ENCODE data around the gene ARHGEF17.

ARHGEF17 gene

GRCh38 chr11:73350908-73351636, 43.0 kb downstream of the ARHGEF17 start:
- Histone ChIP-seq H3K4me3 (ENCODE audit: control insufficient read depth in 1 of 7, extremely low read depth in 1 of 7, insufficient read depth in 4 of 7, low read depth in 2 of 7, low read length in 6 of 7) (no peak overlapping the region), H3K36me3 (ENCODE audit: control insufficient read depth in 4 of 4, insufficient read depth in 4 of 4, low read length in 3 of 4) (peaks cover 3 to 60% (median 17%) of the 10 kb centered on the region in 4 experiments), H3K9me3 (ENCODE audit: control extremely low read depth in 1 of 5, control insufficient read depth in 4 of 5, insufficient read depth in 2 of 5, low read depth in 1 of 5, low read length in 4 of 5) (no peaks in the 10 kb centered on the region), H3K27ac (ENCODE audit: insufficient read depth in 1 of 2, low read depth in 1 of 2, low read length in 2 of 2, poor library complexity in 1 of 2, severe bottlenecking in 2 of 2) (no peak overlapping the region), H3K4me1 (ENCODE audit: control extremely low read depth in 1 of 4, control insufficient read depth in 4 of 4, insufficient read depth in 4 of 4, low read length in 3 of 4) (no peaks in the 10 kb centered on the region), H3K27me3 (replicated peaks in 2 of 5; ENCODE audit: control insufficient read depth in 4 of 5, insufficient read depth in 5 of 5, low read length in 4 of 5) (no peaks in the 10 kb centered on the region)
- ChIA-PET CTCF (interaction anchor here (0.6 to 18.6 kb wide), 28 partner anchors 10 to 554 kb away, joined by 3 to 348 read pairs (median 4); partner anchors contain the start of gene ARHGEF17), POLR2A (interaction anchor here (1.0 to 1.6 kb wide), 3 partner anchors 14 to 42 kb away, joined by 4 to 8 read pairs (median 4); no protein-coding TSS in a partner anchor)
- WGBS (ENCODE audit: insufficient coverage): 47% methylated on average over 7 of the region's 16 CpGs
- DNase-seq: peak; percentile 75 to 86 (median 83)

- Histone ChIP-seq H3K4me3 (ENCODE audit: control insufficient read depth in 1 of 7, extremely low read depth in 1 of 7, insufficient read depth in 4 of 7, low read depth in 2 of 7, low read length in 6 of 7) (no peak overlapping the region), H3K36me3 (ENCODE audit: control insufficient read depth in 4 of 4, insufficient read depth in 4 of 4, low read length in 3 of 4) (peaks cover 7 to 63% (median 24%) of the 10 kb centered on the region in 4 experiments), H3K9me3 (ENCODE audit: control extremely low read depth in 1 of 5, control insufficient read depth in 4 of 5, insufficient read depth in 2 of 5, low read depth in 1 of 5, low read length in 4 of 5) (no peaks in the 10 kb centered on the region), H3K27ac (ENCODE audit: insufficient read depth in 1 of 2, low read depth in 1 of 2, low read length in 2 of 2, poor library complexity in 1 of 2, severe bottlenecking in 2 of 2) (no peak overlapping the region), H3K27me3 (replicated peaks in 2 of 5; ENCODE audit: control insufficient read depth in 4 of 5, insufficient read depth in 5 of 5, low read length in 4 of 5) (no peaks in the 10 kb centered on the region), H3K4me1 (ENCODE audit: control extremely low read depth in 1 of 4, control insufficient read depth in 4 of 4, insufficient read depth in 4 of 4, low read length in 3 of 4) (no peaks in the 10 kb centered on the region)
- no peak for DNase-seq
- ChIA-PET CTCF (interaction anchor here (0.8 to 18.6 kb wide), 4 partner anchors 11 to 42 kb away, joined by 3 to 348 read pairs (median 106); no protein-coding TSS in a partner anchor), POLR2A (no interaction called here)
- 60% methylated on average over 1 of the region's 4 CpGs for WGBS (ENCODE audit: insufficient coverage)
These were observed 45.3 kb downstream of the ARHGEF17 start for GRCh38 chr11:73353422-73353821.

- Histone ChIP-seq H3K4me1 (ENCODE audit: control extremely low read depth in 1 of 4, control insufficient read depth in 4 of 4, insufficient read depth in 4 of 4, low read length in 3 of 4) (no peaks in the 10 kb centered on the region), H3K4me3 (ENCODE audit: control insufficient read depth in 1 of 7, extremely low read depth in 1 of 7, insufficient read depth in 4 of 7, low read depth in 2 of 7, low read length in 6 of 7) (no peak overlapping the region), H3K9me3 (ENCODE audit: control extremely low read depth in 1 of 5, control insufficient read depth in 4 of 5, insufficient read depth in 2 of 5, low read depth in 1 of 5, low read length in 4 of 5) (no peaks in the 10 kb centered on the region), H3K27me3 (replicated peaks in 2 of 5; ENCODE audit: control insufficient read depth in 4 of 5, insufficient read depth in 5 of 5, low read length in 4 of 5) (no peaks in the 10 kb centered on the region), H3K36me3 (ENCODE audit: control insufficient read depth in 4 of 4, insufficient read depth in 4 of 4, low read length in 3 of 4) (peaks cover 9 to 73% (median 28%) of the 10 kb centered on the region in 4 experiments), H3K27ac (ENCODE audit: insufficient read depth in 1 of 2, low read depth in 1 of 2, low read length in 2 of 2, poor library complexity in 1 of 2, severe bottlenecking in 2 of 2) (no peak overlapping the region)
- POLR2A ChIA-PET: no interaction called here
- CTCF ChIA-PET: interaction anchor here (1.0 to 18.6 kb wide), 6 partner anchors 11 to 306 kb away, joined by 3 to 348 read pairs (median 4); no protein-coding TSS in a partner anchor
- DNase-seq: no peak
- WGBS (ENCODE audit: insufficient coverage): 100% methylated on average over 1 of the region's 4 CpGs
These were observed 47.0 kb downstream of the ARHGEF17 start for GRCh38 chr11:73355109-73355508.

- H3K36me3 ChIP-seq (ENCODE audit: control insufficient read depth in 4 of 4, insufficient read depth in 4 of 4, low read length in 3 of 4): peaks cover 9 to 89% (median 44%) of the 10 kb centered on the region in 4 experiments
These were observed 49.1 kb downstream of the ARHGEF17 start for GRCh38 chr11:73356979-73357860.

GRCh38 chr11:73358071-73358470, 50.0 kb downstream of the ARHGEF17 start:
- no peaks in the 10 kb centered on the region for H3K9me3 ChIP-seq (ENCODE audit: control extremely low read depth in 1 of 5, control insufficient read depth in 4 of 5, insufficient read depth in 2 of 5, low read depth in 1 of 5, low read length in 4 of 5)
- WGBS (ENCODE audit: insufficient coverage): 100% methylated on average over 2 of the region's 5 CpGs
- H3K36me3 ChIP-seq (ENCODE audit: control insufficient read depth in 4 of 4, insufficient read depth in 4 of 4, low read length in 3 of 4): peaks cover 10 to 89% (median 50%) of the 10 kb centered on the region in 4 experiments
- H3K4me3 ChIP-seq (ENCODE audit: control insufficient read depth in 1 of 7, extremely low read depth in 1 of 7, insufficient read depth in 4 of 7, low read depth in 2 of 7, low read length in 6 of 7): no peak overlapping the region
- no peak overlapping the region for H3K27ac ChIP-seq (ENCODE audit: insufficient read depth in 1 of 2, low read depth in 1 of 2, low read length in 2 of 2, poor library complexity in 1 of 2, severe bottlenecking in 2 of 2)
- H3K4me1 ChIP-seq (ENCODE audit: control extremely low read depth in 1 of 4, control insufficient read depth in 4 of 4, insufficient read depth in 4 of 4, low read length in 3 of 4): no peaks in the 10 kb centered on the region
- CTCF ChIA-PET: interaction anchor here (1.4 to 18.6 kb wide), 3 partner anchors 9 to 37 kb away, joined by 3 to 348 read pairs (median 207); no protein-coding TSS in a partner anchor
- POLR2A ChIA-PET: no interaction called here
- no peaks in the 10 kb centered on the region for H3K27me3 ChIP-seq (replicated peaks in 2 of 5; ENCODE audit: control insufficient read depth in 4 of 5, insufficient read depth in 5 of 5, low read length in 4 of 5)
- DNase-seq: no peak

More at GRCh38 chr11:73356979-73357860, 49.1 kb downstream of the ARHGEF17 start:
- WGBS (ENCODE audit: insufficient coverage): 95% methylated on average over 21 of the region's 22 CpGs
- ChIA-PET CTCF (interaction anchor here (1.4 to 18.6 kb wide), 3 partner anchors 10 to 38 kb away, joined by 3 to 348 read pairs (median 207); no protein-coding TSS in a partner anchor), POLR2A (no interaction called here)
- H3K27ac ChIP-seq (ENCODE audit: insufficient read depth in 1 of 2, low read depth in 1 of 2, low read length in 2 of 2, poor library complexity in 1 of 2, severe bottlenecking in 2 of 2): no peak overlapping the region
- H3K4me3 ChIP-seq (ENCODE audit: control insufficient read depth in 1 of 7, extremely low read depth in 1 of 7, insufficient read depth in 4 of 7, low read depth in 2 of 7, low read length in 6 of 7): no peak overlapping the region
- H3K27me3 ChIP-seq (replicated peaks in 2 of 5; ENCODE audit: control insufficient read depth in 4 of 5, insufficient read depth in 5 of 5, low read length in 4 of 5): no peaks in the 10 kb centered on the region
- no peak for DNase-seq
- no peaks in the 10 kb centered on the region for H3K9me3 ChIP-seq (ENCODE audit: control extremely low read depth in 1 of 5, control insufficient read depth in 4 of 5, insufficient read depth in 2 of 5, low read depth in 1 of 5, low read length in 4 of 5)
- H3K4me1 ChIP-seq (ENCODE audit: control extremely low read depth in 1 of 4, control insufficient read depth in 4 of 4, insufficient read depth in 4 of 4, low read length in 3 of 4): no peaks in the 10 kb centered on the region

GRCh38 chr11:73359341-73359740, 51.3 kb downstream of the ARHGEF17 start:
- 97% methylated on average over 9 of the region's 11 CpGs for WGBS (ENCODE audit: insufficient coverage)
- no peak overlapping the region for H3K4me3 ChIP-seq (ENCODE audit: control insufficient read depth in 1 of 7, extremely low read depth in 1 of 7, insufficient read depth in 4 of 7, low read depth in 2 of 7, low read length in 6 of 7)
- CTCF ChIA-PET: interaction anchor here (1.0 to 18.6 kb wide), 6 partner anchors 7 to 36 kb away, joined by 4 to 348 read pairs (median 6); no protein-coding TSS in a partner anchor
- no peak for DNase-seq
- POLR2A ChIA-PET: no interaction called here
- no peaks in the 10 kb centered on the region for H3K9me3 ChIP-seq (ENCODE audit: control extremely low read depth in 1 of 5, control insufficient read depth in 4 of 5, insufficient read depth in 2 of 5, low read depth in 1 of 5, low read length in 4 of 5)
- H3K36me3 ChIP-seq (ENCODE audit: control insufficient read depth in 4 of 4, insufficient read depth in 4 of 4, low read length in 3 of 4): peaks cover 12 to 94% (median 60%) of the 10 kb centered on the region in 4 experiments
- H3K27me3 ChIP-seq (replicated peaks in 2 of 5; ENCODE audit: control insufficient read depth in 4 of 5, insufficient read depth in 5 of 5, low read length in 4 of 5): no peaks in the 10 kb centered on the region
- H3K27ac ChIP-seq (ENCODE audit: insufficient read depth in 1 of 2, low read depth in 1 of 2, low read length in 2 of 2, poor library complexity in 1 of 2, severe bottlenecking in 2 of 2): no peak overlapping the region
- no peaks in the 10 kb centered on the region for H3K4me1 ChIP-seq (ENCODE audit: control extremely low read depth in 1 of 4, control insufficient read depth in 4 of 4, insufficient read depth in 4 of 4, low read length in 3 of 4)
